K562 (cell line): ENCODE results near the gene ANKRD13C. TPM values are rescaled to one million over a fixed set of nuclear protein-coding genes. Genes with fewer than 3 reads are reported as not detected.
A peak's percentile ranks its signal among the peaks of the same experiment; 100 is the strongest.

Experiments
- ADNP ChIP-seq: fragments of 200-800 bp; sonication (Bioruptor generic); IDR thresholded peaks from 2 replicates; pipeline ENCODE4 v1.6.1; 2016; ENCODE audit warnings: missing genetic modification characterization, missing compliant biosample characterization
- ARID2 ChIP-seq: fragments of 450-650 bp; IDR thresholded peaks from 2 replicates; pipeline ENCODE4 v1.6.1; 2017; ENCODE audit warnings: antibody characterized with exemption, mild to moderate bottlenecking
- ARID4B ChIP-seq: sonication (generic); formaldehyde crosslinking; IDR thresholded peaks from 2 replicates; pipeline ENCODE4 v1.8.0; 2022; ENCODE audit warnings: mild to moderate bottlenecking, missing genetic modification reagents
- CTCFL ChIP-seq: IDR thresholded peaks from 2 replicates; pipeline ENCODE4 v1.6.1; 2011; ENCODE audit warnings: borderline replicate concordance, low read depth, mild to moderate bottlenecking, moderate library complexity, low read length; ENCODE audit not compliant: insufficient read depth, poor library complexity, severe bottlenecking
- ELF1 ChIP-seq: fragments of 200-800 bp; sonication (Bioruptor generic); IDR thresholded peaks from 2 replicates; pipeline ENCODE4 v1.6.1; 2016; ENCODE audit warnings: missing genetic modification characterization, missing compliant biosample characterization
- FOSL1 ChIP-seq: fragments of 200-800 bp; sonication (Bioruptor generic); conservative IDR thresholded peaks from 2 replicates; pipeline ENCODE4 v1.6.1; 2016; ENCODE audit warnings: missing genetic modification characterization, missing compliant biosample characterization
- HNRNPH1 ChIP-seq: fragments of 200-400 bp; formaldehyde crosslinking; optimal IDR thresholded peaks from 2 replicates; pipeline ENCODE3; 2017; ENCODE audit warnings: low read depth, mild to moderate bottlenecking, low read length, moderate library complexity
- JUN ChIP-seq, 2 experiments: sonication (generic) in 1 of 2; formaldehyde crosslinking in 1 of 2; IDR thresholded peaks; 2 replicates each; pipeline versions ENCODE4 v1.6.1 to v1.8.0; 2012 to 2022; ENCODE audit warnings: borderline replicate concordance in 2 of 2, mild to moderate bottlenecking in 2 of 2, improper control_type of control experiment in 1 of 2, low read depth in 1 of 2, low read length in 1 of 2, missing genetic modification reagents in 1 of 2
- KDM1A ChIP-seq, 2 experiments: fragments of 450-650 bp; IDR thresholded peaks; 2 replicates each; pipeline ENCODE4 v1.6.1; 2016; ENCODE audit warnings: mild to moderate bottlenecking in 2 of 2
- MAFK ChIP-seq: IDR thresholded peaks from 2 replicates; pipeline ENCODE4 v1.6.1; 2011; ENCODE audit warnings: low read length, improper control_type of control experiment
- MBD2 ChIP-seq: sonication (generic); IDR thresholded peaks from 2 replicates; pipeline ENCODE4 v1.6.1; 2016; ENCODE audit warnings: low read depth, borderline replicate concordance
- NCOA6 ChIP-seq: fragments of 450-650 bp; IDR thresholded peaks from 2 replicates; pipeline ENCODE4 v1.6.1; 2017; ENCODE audit warnings: mild to moderate bottlenecking
- PURB ChIP-seq: sonication (generic); formaldehyde crosslinking; IDR thresholded peaks from 2 replicates; pipeline ENCODE4 v1.9.0; 2021; ENCODE audit warnings: low read depth, mild to moderate bottlenecking, missing genetic modification reagents
- SREBF2 ChIP-seq: sonication (generic); formaldehyde crosslinking; IDR thresholded peaks from 2 replicates; pipeline ENCODE4 v1.4.0; 2020; ENCODE audit warnings: mild to moderate bottlenecking, missing genetic modification reagents
- SRSF3 ChIP-seq: fragments of 200-400 bp; formaldehyde crosslinking; IDR thresholded peaks from 2 replicates; pipeline ENCODE4 v1.6.1; 2016; ENCODE audit warnings: mild to moderate bottlenecking, low read length, moderate library complexity; ENCODE audit not compliant: insufficient read depth
- TEAD1 ChIP-seq, 2 experiments: fragments of 450-650 bp in 1 of 2; sonication (generic) in 1 of 2; formaldehyde crosslinking; IDR thresholded peaks; 2 replicates each; pipeline versions ENCODE4 v1.4.0 to v1.8.0; 2020 to 2022; ENCODE audit warnings: mild to moderate bottlenecking in 2 of 2, missing genetic modification reagents in 1 of 2
- TEAD4 ChIP-seq, 2 experiments: sonication (generic) in 1 of 2; formaldehyde crosslinking in 1 of 2; IDR thresholded peaks; 2 replicates each; pipeline versions ENCODE4 v1.6.1 to v1.8.0; 2012 to 2022; ENCODE audit warnings: borderline replicate concordance in 1 of 2, inconsistent platforms in 1 of 2, low read length in 1 of 2, mild to moderate bottlenecking in 1 of 2, missing genetic modification reagents in 1 of 2
- TFAM ChIP-seq: fragments of 250-450 bp; sonication (Bioruptor Pico); conservative IDR thresholded peaks from 2 replicates; pipeline ENCODE4 v1.5.0; 2021; ENCODE audit warnings: mild to moderate bottlenecking, moderate library complexity
- ZEB2 ChIP-seq: fragments of 450-650 bp; IDR thresholded peaks from 2 replicates; pipeline ENCODE4 v1.6.1; 2016
- ZNF449 ChIP-seq: fragments of 250-450 bp; sonication (Bioruptor Pico); IDR thresholded peaks from 2 replicates; pipeline ENCODE4 v1.8.0; 2022; ENCODE audit warnings: moderate library complexity, mild to moderate bottlenecking, inconsistent platforms
- ZNF699 ChIP-seq: fragments of 250-450 bp; sonication (Bioruptor Pico); IDR thresholded peaks from 2 replicates; pipeline ENCODE4 v1.8.0; 2021; ENCODE audit warnings: mild to moderate bottlenecking, moderate library complexity; ENCODE audit not compliant: insufficient replicate concordance
- polyA plus RNA-seq, 8 experiments: library from polyadenylated mRNA; depleted of rRNA in 4 of 8; stranded (reverse) in 5 of 8; unstranded in 3 of 8; fragments of >200 nt; fragmentation: Nextera tagmentation in 2 of 8; fragmentation: Illumina TruSeq in 1 of 8; extraction: Ambion mirVana in 2 of 8; extraction: Trizol in 1 of 8; gene quantifications; 2 replicates each; pipeline versions ENCODE4 v1.2.1 to v1.2.3, GENCODE V29; 2011 to 2014; ENCODE audit warnings: inconsistent platforms in 1 of 8, missing spikeins in 1 of 8
- total RNA-seq, 7 experiments: library from RNA; depleted of rRNA in 6 of 7; stranded (reverse); fragments of >200 nt in 6 of 7; fragmentation: Illumina TruSeq in 2 of 7; extraction: Trizol in 2 of 7; gene quantifications; 2 replicates each; pipeline versions ENCODE4 v1.2.1 to v1.2.3, GENCODE V29; 2011 to 2021; ENCODE audit warnings: low replicate concordance in 1 of 7

ANKRD13C gene
- total and polyA plus RNA-seq, 9 of the 15 experiments (the other 6 are each of a cell fraction or from before 2014, with no cell fraction given) = 3.4 to 22.8 (median 12.5) TPM

GRCh38 chr1:70355111-70355407 lies 537 bp upstream of the ANKRD13C start (continued):
- TF ChIP-seq ADNP (tag) (peak; percentile 94), TEAD4 (IDR thresholded peaks at IDR 0.05; ENCODE audit: low read length) (no peak), TEAD4 (CRISPR knock-in tag; IDR thresholded peaks at IDR 0.05; ENCODE audit: borderline replicate concordance) (no peak), MAFK (no peak), PURB (CRISPR knock-in tag) (no peak), TEAD1 (CRISPR knock-in tag; IDR thresholded peaks at IDR 0.05) (peak in 1 of 2 experiments; percentile 10; a peak in 1 of 4 replicates), ZNF449 (CRISPR knock-in tag) (no peak), SRSF3 (no peak), ZEB2 (no peak), ARID4B (CRISPR knock-in tag) (0 out of 2 replicates have a peak, but pooled peaks have one; percentile 43), FOSL1 (tag) (peak; percentile 45), ELF1 (tag) (0 out of 2 replicates have a peak, but pooled peaks have one; percentile 45), KDM1A (IDR thresholded peaks at IDR 0.05) (peak in 1 of 2 experiments; percentile 91; a peak in 2 of 4 replicates), NCOA6 (no peak), ARID2 (peak; percentile 44; the same call in 1 of the 2 replicates), HNRNPH1 (no peak), SREBF2 (0 out of 2 replicates have a peak, but pooled peaks have one; percentile 51), ZNF699 (CRISPR knock-in tag) (no peak), CTCFL (no peak), MBD2 (no peak), JUN (IDR thresholded peaks at IDR 0.05; ENCODE audit: borderline replicate concordance, low read depth, low read length) (no peak), JUN (CRISPR knock-in tag; IDR thresholded peaks at IDR 0.05; ENCODE audit: borderline replicate concordance) (peak; percentile 59; the same call in 1 of the 2 replicates), TFAM (CRISPR knock-in tag) (no peak)
